GM21717 (cell line): ENCODE data around the gene USP4.
"Not testable (repeated sequence)": the region's sequence is repeated elsewhere in the genome, so short reads cannot be mapped to it uniquely, and the experiment has no call there.

ENCODE experiments used
- ATAC-seq: cut with Tn5 transposase; IDR thresholded peaks from one replicate; pipeline ENCODE4 v1.9.1; 2021; ENCODE audit warnings: mild to moderate bottlenecking, moderate library complexity; ENCODE audit not compliant: unreplicated experiment

Gene USP4

DNA sequence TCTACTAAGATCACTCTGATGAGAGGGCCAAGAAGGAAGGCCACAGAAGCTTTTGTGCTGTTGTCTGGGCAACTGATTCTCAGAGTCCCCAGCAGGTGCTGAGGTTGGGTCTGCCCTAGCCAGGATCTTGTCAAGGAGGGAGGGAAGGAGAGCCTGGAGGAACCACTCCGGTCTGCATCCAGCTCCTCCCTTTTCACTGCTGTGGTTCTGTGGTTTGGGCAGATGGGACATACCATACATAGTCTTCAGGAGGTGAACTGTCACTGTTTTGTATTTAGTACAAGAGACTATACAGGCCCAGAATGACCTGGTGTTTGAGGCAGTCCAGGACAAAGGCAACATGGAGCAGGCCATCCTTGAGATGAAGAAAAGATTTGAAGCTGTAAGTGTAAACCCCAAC lies 84.7 kb downstream of the USP4 start:
- no peak for ATAC-seq

DNA sequence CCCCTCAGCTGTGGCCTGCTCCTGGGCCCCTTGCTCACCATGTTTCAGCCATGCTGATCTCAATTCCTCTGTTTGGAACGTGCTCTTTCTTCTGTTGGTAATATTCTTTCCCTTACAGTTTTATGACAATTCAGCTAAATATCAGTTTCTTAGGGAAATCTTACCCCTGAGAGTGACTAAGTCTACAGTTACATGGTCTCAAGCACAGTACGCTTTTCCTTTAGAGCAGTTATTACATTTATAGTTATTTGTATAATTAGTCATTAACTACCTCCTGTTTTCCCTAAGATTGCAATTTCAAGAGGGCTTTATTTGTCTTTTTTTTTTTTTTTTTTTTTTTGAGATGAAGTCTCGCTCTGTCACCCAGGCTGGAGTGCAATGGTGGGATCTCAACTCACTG lies 86.3 kb downstream of the USP4 start:
- ATAC-seq: no peak

DNA sequence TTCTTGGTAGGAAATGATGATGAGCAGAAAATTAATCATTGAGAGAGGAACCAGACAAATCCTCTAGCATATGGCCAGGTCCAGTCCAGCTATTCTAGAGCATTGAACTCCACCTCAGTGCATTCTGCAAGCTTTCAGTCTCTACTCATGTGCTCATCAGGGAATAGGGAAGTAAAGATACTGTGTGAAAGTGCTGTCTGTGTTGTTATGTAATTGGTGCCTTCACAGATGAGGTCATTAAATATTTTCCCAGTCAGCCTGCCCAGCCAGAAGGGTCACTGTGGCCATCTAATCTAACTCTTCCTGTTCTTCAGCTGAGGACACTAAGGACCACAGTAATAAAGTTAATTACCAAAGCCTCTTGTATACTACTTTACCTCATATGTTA lies 91.0 kb downstream of the USP4 start:
- no peak for ATAC-seq

DNA sequence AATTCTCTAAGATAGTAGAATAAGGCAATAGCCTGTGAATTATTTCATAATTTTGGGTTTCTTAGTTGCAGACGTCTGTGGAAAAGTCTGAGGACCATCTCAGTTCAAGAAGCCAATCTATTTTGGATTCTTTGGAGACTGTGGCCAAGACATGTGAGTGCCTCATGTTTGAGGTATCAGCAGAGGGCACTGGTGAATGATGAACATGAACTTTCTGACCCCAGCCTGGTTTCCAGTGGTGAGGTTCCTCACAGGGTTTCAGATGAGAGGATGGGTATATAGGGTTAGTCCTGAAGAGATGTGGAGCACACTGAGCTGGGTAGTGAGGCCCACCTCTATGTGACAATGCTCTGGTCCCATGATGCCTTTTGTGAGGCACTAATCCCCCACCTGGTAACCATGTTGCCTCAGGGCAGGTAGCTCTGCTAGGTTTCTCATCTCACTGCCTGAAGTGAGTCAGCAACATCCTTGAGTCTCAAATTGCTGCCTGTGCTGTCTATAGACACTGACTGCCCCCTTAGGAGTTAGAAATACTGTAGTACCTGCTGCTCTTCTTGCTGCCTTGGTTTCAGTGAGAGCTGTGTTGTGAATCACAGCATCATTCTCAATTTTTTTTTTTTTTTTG lies 95.2 kb downstream of the USP4 start:
- no peak for ATAC-seq

DNA sequence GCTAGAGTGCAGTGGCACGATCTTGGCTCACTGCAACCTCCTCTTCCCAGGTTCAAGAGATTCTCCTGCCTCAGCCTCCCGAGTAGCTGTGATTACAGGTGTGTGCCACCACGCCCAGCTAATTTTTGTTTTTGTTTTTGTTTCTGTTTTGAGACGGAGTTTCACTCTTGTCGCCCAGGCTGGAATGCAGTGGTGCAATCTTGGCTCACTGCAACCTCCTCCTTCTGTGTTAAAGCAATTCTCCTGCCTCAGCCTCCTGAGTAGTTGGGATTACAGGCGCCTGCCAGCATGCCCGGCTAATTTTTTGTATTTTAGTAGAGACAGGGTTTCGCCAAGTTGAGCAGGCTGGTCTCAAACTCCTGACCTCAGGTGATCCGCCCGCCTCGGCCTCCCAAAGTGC lies 99.8 kb downstream of the USP4 start:
- ATAC-seq: not testable (repeated sequence)

DNA sequence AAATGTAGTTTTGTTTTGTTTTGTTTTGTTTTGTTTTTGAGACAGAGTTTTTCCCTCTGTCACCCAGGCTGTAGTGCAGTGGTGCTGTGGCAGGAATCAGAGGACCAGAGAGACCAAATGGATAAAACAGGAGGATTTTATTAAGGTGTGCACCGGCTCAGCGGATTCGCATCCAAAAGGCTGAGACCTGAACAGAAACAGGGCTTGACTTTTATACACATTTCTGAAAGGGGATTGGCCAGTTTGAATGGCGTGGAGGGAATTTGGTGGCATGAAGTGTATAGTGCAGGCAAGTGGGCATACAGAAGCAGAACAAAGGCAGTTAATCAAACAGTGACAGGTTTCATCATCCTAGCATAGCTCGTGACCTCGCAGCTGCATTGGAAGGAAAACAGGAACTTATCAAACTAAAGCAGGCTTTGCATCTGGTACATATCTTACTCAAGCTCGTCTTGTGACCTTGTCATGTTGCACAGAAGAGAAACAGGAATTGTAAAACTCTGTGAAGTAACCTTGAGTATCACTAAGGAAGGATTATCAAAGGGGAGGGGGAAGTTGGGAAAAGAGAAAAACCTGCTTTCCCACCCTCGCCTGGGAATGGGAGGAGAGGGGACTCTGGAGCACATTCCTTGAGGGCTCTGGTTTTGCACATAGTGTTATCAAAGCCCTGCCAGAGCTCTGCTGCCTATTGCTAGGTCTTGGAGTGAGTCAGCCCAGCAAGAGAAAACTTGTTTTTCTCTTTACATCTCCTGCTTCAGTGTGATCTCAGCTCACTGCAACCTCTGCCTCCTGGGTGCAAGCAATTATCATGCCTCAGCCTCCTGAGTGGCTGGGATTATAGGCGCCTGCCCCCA lies 101.4 kb downstream of the USP4 start:
- ATAC-seq: no peak

DNA sequence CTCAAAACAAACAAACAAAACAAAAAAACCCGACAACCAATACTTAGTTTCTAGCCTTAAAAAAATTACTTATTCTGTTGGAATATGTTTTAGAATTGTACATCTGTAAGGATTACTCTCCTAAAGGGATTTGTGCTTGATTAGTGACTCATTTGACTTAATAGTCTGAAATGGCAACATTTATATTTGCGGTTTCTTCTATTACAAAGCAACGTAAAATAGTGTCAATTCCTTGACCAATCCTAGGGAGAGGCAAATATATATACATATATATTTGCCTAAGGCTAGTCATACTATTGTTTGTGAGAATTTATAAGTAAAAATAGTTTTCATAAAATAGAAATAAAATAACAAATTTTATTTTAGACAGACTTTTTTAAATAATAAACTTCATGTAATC lies 102.5 kb downstream of the USP4 start:
- no peak for ATAC-seq

DNA sequence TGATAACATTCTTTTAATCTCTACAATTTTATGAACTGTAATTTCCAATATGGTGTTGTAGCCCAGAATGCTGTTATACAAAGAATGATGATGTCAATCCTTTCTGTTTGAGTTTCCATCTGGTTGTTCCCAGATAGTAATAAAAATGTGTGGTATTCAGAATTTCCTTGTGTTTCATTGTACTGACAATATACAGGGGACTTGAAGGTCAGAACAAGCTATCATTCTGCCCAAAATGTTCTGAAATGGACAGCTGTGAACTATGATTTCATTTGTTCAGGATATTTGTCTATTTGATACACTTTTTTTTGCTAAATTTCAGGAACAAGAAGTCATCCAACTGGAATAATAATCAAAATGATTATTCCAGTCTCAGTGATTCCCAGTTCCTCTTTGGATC lies 103.6 kb downstream of the USP4 start:
- ATAC-seq: no peak

DNA sequence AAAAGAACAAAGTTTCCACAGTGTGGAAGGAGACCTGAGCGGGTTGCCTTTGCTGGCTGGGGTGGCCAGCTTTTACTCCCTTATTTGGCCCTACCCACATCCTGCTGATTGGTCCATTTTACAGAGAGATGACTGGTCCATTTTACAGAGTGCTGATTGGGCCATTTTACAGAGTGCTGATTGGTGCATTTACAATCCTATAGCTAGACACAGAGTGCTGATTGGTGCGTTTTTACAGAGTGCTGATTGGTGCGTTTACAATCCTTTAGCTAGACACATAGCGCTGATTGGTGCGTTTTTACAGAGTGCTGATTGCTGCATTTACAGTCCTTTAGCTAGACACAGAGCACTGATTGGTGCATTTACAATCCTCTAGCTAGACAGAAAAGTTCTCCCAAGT lies 111.0 kb downstream of the USP4 start:
- not testable (repeated sequence) for ATAC-seq
